DND-41 (cell line): Measurements from ENCODE around the gene PTPRD.

ENCODE experiments used
- CTCF ChIP-seq: IDR thresholded peaks from 2 replicates; pipeline ENCODE4 v1.5.1; 2012; ENCODE audit warnings: borderline replicate concordance, low read length, moderate library complexity, mild to moderate bottlenecking; ENCODE audit not compliant: poor library complexity, severe bottlenecking; ENCODE audit errors: extremely low read depth
- EZH2 ChIP-seq: IDR thresholded peaks from 3 replicates; pipeline ENCODE4 v1.6.1; 2012; ENCODE audit warnings: borderline replicate concordance, low read depth, mild to moderate bottlenecking, moderate library complexity, low read length, inconsistent platforms; ENCODE audit not compliant: severe bottlenecking

GRCh38 chr9:8552732-8553131, 2060.1 kb downstream of the PTPRD start:
- TF ChIP-seq CTCF (no peak), EZH2 (no peak)
